Activated CD8-positive, alpha-beta T cell treated with anti-CD3 and anti-CD28 coated beads for 36 hours (primary cell): ENCODE data around the gene MGLL. TPM values are rescaled to one million over a fixed set of nuclear protein-coding genes. Genes with fewer than 3 reads are reported as not detected.

Source experiments
- ATAC-seq: fragments of 200-7000 bp; cut with Tn5 transposase; one replicate; pipeline ENCODE4 v1.10.0; 2021; ENCODE audit warnings: mild to moderate bottlenecking, moderate library complexity
- CTCF ChIA-PET: fragments of 350-600 bp; sonication (Branson Sonifier 250); formaldehyde crosslinking; loops from one replicate; lab custom pipeline; 2021; ENCODE audit warnings: antibody characterized with exemption; lab: Charles Lee
- POLR2A ChIA-PET: fragments of 350-600 bp; sonication (Branson Sonifier 250); formaldehyde crosslinking; loops from one replicate; lab custom pipeline; 2021; ENCODE audit warnings: antibody characterized with exemption; lab: Charles Lee
- DNase-seq: peaks from one replicate; pipeline ENCODE4 v3.0.0-alpha.2; 2020
- H3K27ac Mint-ChIP-seq: one replicate; pipeline ENCODE4 v1.8.0; 2021; ENCODE audit warnings: mild to moderate bottlenecking, mixed read lengths
- H3K27me3 Mint-ChIP-seq: one replicate; pipeline ENCODE4 v1.8.0; 2021; ENCODE audit warnings: mixed read lengths
- H3K36me3 Mint-ChIP-seq: one replicate; pipeline ENCODE4 v1.8.0; 2021; ENCODE audit warnings: low read depth, mixed read lengths
- H3K4me1 Mint-ChIP-seq: one replicate; pipeline ENCODE4 v1.8.0; 2021; ENCODE audit warnings: low read depth, mixed read lengths
- H3K4me3 Mint-ChIP-seq: one replicate; pipeline ENCODE4 v1.8.0; 2021; ENCODE audit warnings: mild to moderate bottlenecking, moderate library complexity, mixed read lengths
- H3K9me3 Mint-ChIP-seq: one replicate; pipeline ENCODE4 v1.8.0; 2021; ENCODE audit warnings: mixed read lengths
- intact Hi-C: fragments of 100-400 bp; cut with micrococcal nuclease; formaldehyde crosslinking; loops from one replicate; pipeline ENCODE4 v1.10.0; 2022
- total RNA-seq, 2 experiments: library from RNA; stranded (reverse); gene quantifications; one replicate each; pipeline ENCODE4 v1.2.3, GENCODE V29; 2021
- TF ChIP-seq, protein P1 (sequence below): fragments of 200-600 bp; IDR thresholded peaks from one replicate; pipeline ENCODE4 v1.8.0; 2022; ENCODE audit warnings: antibody characterized with exemption, mild to moderate bottlenecking

The MGLL gene
- total RNA-seq, 2 experiments from 2014 or later = 1.1 to 3.1 TPM

DNA sequence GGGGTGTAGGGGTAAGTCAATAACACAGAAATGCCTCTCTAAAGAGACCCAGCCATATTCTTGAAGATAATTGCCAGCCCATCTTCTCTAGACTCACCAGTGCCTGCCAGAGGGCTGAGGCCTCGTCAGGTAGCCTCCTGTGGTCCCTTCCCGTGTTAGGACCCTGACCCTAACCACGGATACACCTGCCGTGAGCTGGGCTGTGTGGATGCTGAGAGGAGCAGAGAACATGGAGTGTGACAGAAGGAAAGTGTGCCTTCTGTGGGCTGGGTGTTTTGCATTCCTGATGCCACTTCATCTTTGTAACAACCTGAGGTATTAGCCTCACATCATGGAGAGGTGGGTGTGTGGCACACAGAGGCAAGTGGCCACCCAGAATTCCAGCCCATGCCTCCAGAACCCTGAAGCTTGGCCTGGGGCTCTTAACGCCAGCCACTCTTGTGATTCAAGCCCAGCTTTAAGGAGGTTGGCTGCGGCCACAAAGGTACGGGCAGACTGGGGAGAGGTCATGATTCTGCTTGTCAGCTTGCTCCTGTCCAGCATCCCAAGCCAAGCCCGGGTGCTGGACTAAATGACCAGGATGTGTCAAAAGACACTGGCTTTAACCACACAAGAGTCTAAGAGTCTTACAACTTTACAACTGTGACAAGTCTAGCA is 170.7 kb downstream of the MGLL start:
- Mint-ChIP-seq H3K27ac (no peak overlapping the region), H3K4me1 (no peaks in the 10 kb centered on the region), H3K9me3 (no peaks in the 10 kb centered on the region), H3K27me3 (no peaks in the 10 kb centered on the region), H3K4me3 (no peak overlapping the region), H3K36me3 (no peaks in the 10 kb centered on the region)
- ATAC-seq = no peak
- TF ChIP-seq, protein P1, sequence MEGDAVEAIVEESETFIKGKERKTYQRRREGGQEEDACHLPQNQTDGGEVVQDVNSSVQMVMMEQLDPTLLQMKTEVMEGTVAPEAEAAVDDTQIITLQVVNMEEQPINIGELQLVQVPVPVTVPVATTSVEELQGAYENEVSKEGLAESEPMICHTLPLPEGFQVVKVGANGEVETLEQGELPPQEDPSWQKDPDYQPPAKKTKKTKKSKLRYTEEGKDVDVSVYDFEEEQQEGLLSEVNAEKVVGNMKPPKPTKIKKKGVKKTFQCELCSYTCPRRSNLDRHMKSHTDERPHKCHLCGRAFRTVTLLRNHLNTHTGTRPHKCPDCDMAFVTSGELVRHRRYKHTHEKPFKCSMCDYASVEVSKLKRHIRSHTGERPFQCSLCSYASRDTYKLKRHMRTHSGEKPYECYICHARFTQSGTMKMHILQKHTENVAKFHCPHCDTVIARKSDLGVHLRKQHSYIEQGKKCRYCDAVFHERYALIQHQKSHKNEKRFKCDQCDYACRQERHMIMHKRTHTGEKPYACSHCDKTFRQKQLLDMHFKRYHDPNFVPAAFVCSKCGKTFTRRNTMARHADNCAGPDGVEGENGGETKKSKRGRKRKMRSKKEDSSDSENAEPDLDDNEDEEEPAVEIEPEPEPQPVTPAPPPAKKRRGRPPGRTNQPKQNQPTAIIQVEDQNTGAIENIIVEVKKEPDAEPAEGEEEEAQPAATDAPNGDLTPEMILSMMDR = no peak
- ChIA-PET CTCF (interaction anchor here (0.8 to 2.5 kb wide), 13 partner anchors 9 to 398 kb away, joined by 3 to 9 read pairs (median 5); no protein-coding TSS in a partner anchor), POLR2A (interaction anchor here (1.0 kb wide), 1 partner anchor 14 kb away, joined by 3 read pairs; no protein-coding TSS in a partner anchor)
- no peak for DNase-seq
- intact Hi-C loops = loop anchor here (5.0 kb wide), 1 partner anchor 321 kb away; no protein-coding TSS in a partner anchor

DNA sequence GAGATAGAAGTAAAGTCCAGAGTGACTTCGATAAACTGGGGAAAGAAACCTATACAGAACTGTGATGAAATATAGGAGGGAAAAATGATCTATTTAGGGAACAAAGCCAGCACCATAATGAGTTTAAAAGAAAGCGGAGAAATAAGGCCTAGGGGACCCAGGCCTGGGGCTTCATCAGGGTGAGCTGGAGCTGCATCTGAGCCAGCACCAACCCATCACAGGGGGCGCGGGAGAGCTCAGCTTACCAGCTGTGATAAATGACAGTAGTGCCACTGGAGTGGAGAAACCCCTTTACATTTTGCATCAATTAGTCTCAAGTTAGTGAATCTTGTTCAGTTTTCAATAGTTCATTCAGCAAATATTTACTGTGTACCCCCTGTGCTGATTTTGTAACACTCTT is 172.1 kb downstream of the MGLL start:
- intact Hi-C loops = loop anchor here (5.0 kb wide), 1 partner anchor 322 kb away; no protein-coding TSS in a partner anchor
- POLR2A ChIA-PET = no interaction called here

DNA sequence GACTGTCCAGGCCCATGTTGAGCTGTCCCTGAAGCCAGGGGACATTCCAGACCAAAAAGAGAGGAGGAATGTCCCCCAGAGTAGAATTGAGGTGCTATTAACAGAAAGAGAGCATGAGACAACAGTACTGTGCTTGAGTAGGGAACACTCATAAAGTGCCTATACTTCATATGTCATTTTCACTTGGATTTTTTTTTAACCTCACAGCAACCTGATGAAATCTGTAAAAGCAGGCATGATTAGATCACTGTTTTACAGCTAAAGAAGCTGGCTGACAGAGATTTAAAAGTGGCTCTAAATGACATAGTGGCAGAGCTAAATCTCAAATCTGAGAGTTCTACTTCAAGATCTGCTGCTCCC is 174.5 kb downstream of the MGLL start:
- Mint-ChIP-seq H3K27ac (no peak overlapping the region), H3K4me3 (no peak overlapping the region), H3K27me3 (no peaks in the 10 kb centered on the region), H3K36me3 (no peaks in the 10 kb centered on the region), H3K9me3 (no peaks in the 10 kb centered on the region), H3K4me1 (no peaks in the 10 kb centered on the region)
- TF ChIP-seq, protein P1 = no peak
- POLR2A ChIA-PET = interaction anchor here (1.4 kb wide), 1 partner anchor 49 kb away, joined by 3 read pairs; no protein-coding TSS in a partner anchor
- ATAC-seq = no peak
- intact Hi-C loops = no loop called here
- CTCF ChIA-PET = interaction anchor here (0.9 to 2.6 kb wide), 3 partner anchors 184 to 323 kb away, joined by 3 to 10 read pairs (median 3); no protein-coding TSS in a partner anchor
- no peak for DNase-seq

More for the DNA sequence above, 172.1 kb downstream of the MGLL start:
- Mint-ChIP-seq H3K4me3 (no peak overlapping the region), H3K27me3 (no peaks in the 10 kb centered on the region), H3K36me3 (no peaks in the 10 kb centered on the region), H3K27ac (no peak overlapping the region), H3K4me1 (no peaks in the 10 kb centered on the region), H3K9me3 (no peaks in the 10 kb centered on the region)
- CTCF ChIA-PET = interaction anchor here (1.7 kb wide), 1 partner anchor 75 kb away, joined by 4 read pairs; no protein-coding TSS in a partner anchor
- TF ChIP-seq, protein P1 = no peak
- ATAC-seq (no peak), DNase-seq (no peak)

- Mint-ChIP-seq H3K36me3 (no peaks in the 10 kb centered on the region), H3K4me1 (no peaks in the 10 kb centered on the region), H3K4me3 (no peak overlapping the region), H3K9me3 (no peaks in the 10 kb centered on the region), H3K27me3 (no peaks in the 10 kb centered on the region), H3K27ac (no peak overlapping the region)
- ChIA-PET POLR2A (interaction anchor here (1.2 to 1.4 kb wide), 2 partner anchors 25 to 48 kb away, joined by 3 read pairs; no protein-coding TSS in a partner anchor), CTCF (interaction anchor here (0.9 to 2.6 kb wide), 3 partner anchors 185 to 324 kb away, joined by 3 to 10 read pairs (median 3); no protein-coding TSS in a partner anchor)
- intact Hi-C loops = no loop called here
- no peak for ATAC-seq
- TF ChIP-seq, protein P1 = no peak
- no peak for DNase-seq
Measured at GRCh38 chr3:127647166-127647844, 175.0 kb downstream of the MGLL start.
